GM12872 (cell line): ENCODE data around the gene GRK3.

Source experiments
- TF ChIP-seq, protein P1 (sequence below): IDR thresholded peaks from 3 replicates; pipeline ENCODE4 v1.5.1; 2011; ENCODE audit warnings: low read depth, mild to moderate bottlenecking, low read length, moderate library complexity; ENCODE audit not compliant: insufficient read depth

GRK3 gene

DNA sequence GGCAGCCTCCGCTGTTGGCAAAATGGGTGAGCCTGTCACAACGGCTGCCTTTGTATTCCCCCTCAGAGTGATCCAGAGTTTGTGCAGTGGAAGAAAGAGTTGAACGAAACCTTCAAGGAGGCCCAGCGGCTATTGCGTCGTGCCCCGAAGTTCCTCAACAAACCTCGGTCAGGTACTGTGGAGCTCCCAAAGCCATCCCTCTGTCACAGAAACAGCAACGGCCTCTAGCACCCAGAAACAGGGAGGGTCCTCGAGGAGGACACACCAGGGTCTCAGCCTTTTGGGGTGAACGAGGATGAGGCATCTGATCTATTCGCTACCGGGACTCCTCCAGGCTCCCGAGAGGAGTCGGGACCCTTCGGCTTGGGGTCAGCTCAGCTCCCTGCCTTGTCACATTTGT, 157.7 kb downstream of the GRK3 start:
- TF ChIP-seq, protein P1, sequence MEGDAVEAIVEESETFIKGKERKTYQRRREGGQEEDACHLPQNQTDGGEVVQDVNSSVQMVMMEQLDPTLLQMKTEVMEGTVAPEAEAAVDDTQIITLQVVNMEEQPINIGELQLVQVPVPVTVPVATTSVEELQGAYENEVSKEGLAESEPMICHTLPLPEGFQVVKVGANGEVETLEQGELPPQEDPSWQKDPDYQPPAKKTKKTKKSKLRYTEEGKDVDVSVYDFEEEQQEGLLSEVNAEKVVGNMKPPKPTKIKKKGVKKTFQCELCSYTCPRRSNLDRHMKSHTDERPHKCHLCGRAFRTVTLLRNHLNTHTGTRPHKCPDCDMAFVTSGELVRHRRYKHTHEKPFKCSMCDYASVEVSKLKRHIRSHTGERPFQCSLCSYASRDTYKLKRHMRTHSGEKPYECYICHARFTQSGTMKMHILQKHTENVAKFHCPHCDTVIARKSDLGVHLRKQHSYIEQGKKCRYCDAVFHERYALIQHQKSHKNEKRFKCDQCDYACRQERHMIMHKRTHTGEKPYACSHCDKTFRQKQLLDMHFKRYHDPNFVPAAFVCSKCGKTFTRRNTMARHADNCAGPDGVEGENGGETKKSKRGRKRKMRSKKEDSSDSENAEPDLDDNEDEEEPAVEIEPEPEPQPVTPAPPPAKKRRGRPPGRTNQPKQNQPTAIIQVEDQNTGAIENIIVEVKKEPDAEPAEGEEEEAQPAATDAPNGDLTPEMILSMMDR, result no peak

DNA sequence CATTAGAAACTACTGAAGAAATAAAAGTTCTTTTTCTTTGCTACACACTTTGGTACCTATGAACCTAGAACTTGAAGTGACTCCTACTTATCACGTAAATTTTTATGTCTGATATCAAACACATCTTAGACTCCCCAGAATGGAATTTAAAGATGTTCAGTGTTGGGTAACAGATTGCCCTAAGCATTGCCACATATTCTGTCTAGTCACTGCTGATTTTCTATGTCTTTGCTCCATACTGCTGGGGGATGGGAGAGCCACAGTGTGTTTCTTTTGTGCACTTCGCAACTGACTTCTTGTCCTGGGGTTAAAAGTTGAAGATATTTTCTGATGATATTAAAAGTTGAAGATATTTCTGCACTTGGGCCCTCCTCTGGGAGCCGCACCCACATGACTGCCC, 158.2 kb downstream of the GRK3 start:
- TF ChIP-seq, protein P1, result no peak

DNA sequence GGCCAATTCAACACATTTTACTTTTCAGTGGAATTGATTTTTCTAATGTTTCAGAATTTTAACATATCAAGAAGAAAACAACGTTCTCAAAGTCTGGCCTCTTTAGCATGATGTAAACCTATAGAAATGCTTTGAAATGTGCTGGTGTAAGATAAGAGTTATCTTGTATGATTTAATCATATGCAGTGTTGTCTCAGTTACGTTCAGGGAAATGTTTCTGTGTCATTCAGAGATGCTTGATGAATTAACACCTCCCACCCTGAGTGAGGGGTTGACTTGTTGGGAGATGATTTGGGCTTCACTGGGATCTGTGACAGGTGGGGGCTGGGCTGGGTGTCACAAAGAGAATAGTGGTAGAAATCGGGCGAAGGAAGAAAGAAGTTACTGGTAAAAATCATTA, 161.8 kb downstream of the GRK3 start:
- TF ChIP-seq, protein P1, result no peak

- TF ChIP-seq, protein P1, result no peak
These were observed 163.6 kb downstream of the GRK3 start for GRCh38 chr22:25728071-25728470.

DNA sequence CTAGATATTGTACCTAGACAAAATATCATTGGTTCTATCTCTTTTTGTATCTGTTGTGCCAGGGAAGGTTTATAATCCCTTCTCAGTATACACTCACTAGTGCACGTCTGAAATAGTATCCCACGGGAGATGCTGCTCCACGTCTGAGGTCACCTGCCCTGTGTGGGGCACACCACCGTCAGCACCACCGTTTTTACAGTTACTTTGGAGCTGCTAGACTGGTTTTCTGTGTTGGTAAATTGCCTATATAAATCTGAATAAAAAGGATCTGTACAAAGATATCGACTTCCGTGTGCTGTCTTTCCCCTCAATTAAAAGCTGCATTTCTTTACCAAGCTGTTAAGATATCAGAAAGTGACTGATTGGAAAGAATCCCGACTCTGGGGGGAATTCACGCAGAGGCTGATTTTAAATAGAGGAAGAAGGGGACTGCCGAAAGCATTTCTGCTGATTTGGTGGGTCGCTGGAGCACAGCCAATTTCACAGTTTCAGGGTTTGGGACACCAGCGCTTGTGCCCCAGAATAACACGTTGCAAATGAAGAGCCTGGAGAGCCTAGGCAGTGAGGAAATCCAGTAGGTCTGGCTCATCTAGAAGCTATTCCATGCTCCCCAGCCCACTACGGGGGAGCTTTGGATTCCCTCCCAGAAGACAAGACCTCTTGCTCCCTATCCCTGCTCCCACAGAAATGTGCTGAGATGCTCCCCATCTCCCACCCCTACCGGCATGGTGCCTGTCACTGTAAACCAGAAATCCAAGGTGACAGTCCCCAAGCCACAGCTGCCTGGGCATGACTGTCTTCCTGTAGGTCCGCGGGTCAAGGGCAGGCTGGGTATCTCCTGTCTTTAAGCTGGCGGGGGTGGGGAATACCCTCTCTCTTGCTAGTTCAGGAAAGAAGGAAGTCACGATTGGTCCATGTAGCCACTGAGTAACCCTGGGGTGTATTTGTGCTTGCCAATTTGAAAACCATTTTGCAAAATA, 164.8 kb downstream of the GRK3 start:
- TF ChIP-seq, protein P1, result no peak

DNA sequence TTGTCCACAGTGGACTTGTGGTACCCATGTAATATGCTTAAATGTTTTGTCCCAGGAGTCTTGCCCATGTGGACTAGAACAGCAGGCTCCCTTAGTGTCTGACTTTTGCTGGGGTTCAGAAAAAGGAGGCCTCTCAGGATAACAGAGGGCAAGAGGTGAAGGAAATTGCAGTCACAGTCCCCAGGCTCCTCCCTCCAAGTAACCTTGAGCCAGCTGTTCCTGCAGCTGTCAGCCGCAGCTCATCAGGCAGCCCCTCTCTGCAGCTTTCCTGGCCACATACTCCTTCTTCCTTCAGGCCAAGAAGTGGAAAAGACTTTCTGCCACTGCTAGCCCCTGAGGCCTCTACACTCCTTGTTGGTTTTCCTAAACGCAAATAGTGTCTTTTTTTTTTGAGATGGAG, 171.2 kb downstream of the GRK3 start:
- TF ChIP-seq, protein P1, result no peak

GRCh38 chr22:25736378-25737011, 172.0 kb downstream of the GRK3 start:
- TF ChIP-seq, protein P1, result no peak
